ENCODE measurements around the gene RBP3.

DNA sequence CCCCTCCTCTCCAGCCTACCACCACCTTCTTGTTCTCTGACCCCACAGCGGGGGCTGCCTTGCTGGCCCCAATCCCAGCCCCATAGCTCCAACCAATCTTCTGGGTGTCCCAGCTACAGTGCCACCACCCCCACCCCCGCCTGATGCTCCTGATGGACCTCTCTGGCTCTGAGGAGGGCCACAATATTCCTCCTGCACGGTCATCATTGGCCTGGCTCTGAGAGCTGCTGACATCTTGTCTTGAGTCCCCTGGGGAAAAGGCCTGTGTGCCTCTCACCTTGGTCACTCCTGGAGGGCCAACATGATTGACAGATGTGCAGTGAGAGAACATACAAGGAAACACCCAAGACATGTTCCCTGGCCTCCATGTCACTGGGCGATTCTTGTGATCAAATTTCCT is 18.3 kb upstream of the RBP3 start:
- TF ChIP-seq, protein P1, sequence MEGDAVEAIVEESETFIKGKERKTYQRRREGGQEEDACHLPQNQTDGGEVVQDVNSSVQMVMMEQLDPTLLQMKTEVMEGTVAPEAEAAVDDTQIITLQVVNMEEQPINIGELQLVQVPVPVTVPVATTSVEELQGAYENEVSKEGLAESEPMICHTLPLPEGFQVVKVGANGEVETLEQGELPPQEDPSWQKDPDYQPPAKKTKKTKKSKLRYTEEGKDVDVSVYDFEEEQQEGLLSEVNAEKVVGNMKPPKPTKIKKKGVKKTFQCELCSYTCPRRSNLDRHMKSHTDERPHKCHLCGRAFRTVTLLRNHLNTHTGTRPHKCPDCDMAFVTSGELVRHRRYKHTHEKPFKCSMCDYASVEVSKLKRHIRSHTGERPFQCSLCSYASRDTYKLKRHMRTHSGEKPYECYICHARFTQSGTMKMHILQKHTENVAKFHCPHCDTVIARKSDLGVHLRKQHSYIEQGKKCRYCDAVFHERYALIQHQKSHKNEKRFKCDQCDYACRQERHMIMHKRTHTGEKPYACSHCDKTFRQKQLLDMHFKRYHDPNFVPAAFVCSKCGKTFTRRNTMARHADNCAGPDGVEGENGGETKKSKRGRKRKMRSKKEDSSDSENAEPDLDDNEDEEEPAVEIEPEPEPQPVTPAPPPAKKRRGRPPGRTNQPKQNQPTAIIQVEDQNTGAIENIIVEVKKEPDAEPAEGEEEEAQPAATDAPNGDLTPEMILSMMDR (IDR thresholded peaks at IDR 0.05; ENCODE audit: insufficient read depth, low read length) = no peak
- no peak for TF ChIP-seq GABPA (IDR thresholded peaks at IDR 0.05; ENCODE audit: low read depth)
